HG02840 (cell line): ENCODE results near the gene ADRB1.

Source experiments
- ATAC-seq: cut with Tn5 transposase; IDR thresholded peaks from one replicate; pipeline ENCODE4 v1.9.1; 2021; ENCODE audit warnings: mild to moderate bottlenecking, moderate library complexity, moderate number of reproducible peaks; ENCODE audit not compliant: unreplicated experiment, low FRiP score

ADRB1 gene

GRCh38 chr10:114051714-114052113 lies 8.0 kb downstream of the ADRB1 start:
- ATAC-seq = no peak

- no peak for ATAC-seq
These were observed 8.6 kb downstream of the ADRB1 start for GRCh38 chr10:114052255-114052654.

DNA sequence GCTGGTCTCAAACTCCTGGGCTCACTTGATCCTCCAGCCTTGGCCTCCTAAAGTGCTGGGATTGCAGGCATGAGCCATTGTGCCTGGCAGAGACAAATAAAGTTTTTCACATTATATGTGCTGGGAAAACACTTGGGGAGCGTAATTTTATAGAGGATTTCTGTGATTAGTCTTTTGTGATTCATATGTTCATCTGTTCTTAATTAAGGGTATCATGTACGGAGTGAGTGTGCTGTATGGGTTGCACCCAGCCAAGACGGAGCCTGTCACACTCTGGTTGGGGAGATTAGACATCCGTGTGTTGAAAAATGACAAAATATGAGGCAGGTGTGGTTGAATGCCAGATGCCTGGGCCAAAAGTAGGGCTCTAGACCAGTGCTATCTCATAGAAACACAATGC lies 10.3 kb downstream of the ADRB1 start:
- no peak for ATAC-seq

DNA sequence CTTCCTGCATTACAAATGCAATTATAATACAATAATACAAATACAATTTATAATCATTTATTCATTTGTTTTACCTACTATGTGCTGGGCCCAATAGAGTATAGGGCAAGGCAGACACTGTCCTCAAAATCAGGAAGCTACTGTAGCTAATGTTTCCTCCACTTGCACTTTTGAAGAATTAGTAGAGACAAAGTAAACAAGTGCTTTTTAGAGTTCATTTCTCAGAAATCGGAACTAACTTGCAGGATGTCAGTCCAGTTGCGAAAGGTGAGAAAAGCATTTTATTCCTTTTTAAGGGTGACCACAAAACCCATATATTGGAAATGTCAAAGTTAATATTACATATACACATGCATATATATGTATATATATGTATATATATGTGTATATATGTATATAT lies 14.2 kb downstream of the ADRB1 start:
- ATAC-seq = no peak

GRCh38 chr10:114058297-114058696 lies 14.6 kb downstream of the ADRB1 start:
- no peak for ATAC-seq

- ATAC-seq = no peak
These were observed 15.9 kb downstream of the ADRB1 start for GRCh38 chr10:114059561-114059960.

GRCh38 chr10:114060456-114060855 lies 16.8 kb downstream of the ADRB1 start:
- ATAC-seq = no peak

- ATAC-seq = no peak
These were observed 17.5 kb downstream of the ADRB1 start for GRCh38 chr10:114061148-114061547.

- ATAC-seq = no peak
These were observed 18.1 kb downstream of the ADRB1 start for GRCh38 chr10:114061789-114062188.

GRCh38 chr10:114064151-114065048 lies 20.7 kb downstream of the ADRB1 start:
- ATAC-seq = no peak

DNA sequence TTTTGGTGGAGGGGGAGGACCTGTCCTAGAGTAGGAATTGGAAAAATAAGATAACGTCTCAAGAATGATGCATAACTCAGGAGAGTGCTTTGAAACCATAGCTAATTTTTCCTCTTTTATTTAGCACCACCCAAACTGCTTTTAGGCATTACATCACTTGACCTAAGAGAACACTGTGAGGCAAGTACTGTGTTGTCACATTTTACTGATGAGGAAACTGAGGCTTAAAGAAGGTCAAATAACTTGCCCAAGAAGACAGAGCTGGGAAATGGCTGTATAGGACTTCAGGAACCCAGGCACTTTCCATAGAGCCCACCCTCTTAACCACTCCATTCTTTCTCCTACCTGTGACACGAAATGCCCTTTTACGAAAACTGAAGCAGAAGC lies 21.4 kb downstream of the ADRB1 start:
- ATAC-seq = no peak

DNA sequence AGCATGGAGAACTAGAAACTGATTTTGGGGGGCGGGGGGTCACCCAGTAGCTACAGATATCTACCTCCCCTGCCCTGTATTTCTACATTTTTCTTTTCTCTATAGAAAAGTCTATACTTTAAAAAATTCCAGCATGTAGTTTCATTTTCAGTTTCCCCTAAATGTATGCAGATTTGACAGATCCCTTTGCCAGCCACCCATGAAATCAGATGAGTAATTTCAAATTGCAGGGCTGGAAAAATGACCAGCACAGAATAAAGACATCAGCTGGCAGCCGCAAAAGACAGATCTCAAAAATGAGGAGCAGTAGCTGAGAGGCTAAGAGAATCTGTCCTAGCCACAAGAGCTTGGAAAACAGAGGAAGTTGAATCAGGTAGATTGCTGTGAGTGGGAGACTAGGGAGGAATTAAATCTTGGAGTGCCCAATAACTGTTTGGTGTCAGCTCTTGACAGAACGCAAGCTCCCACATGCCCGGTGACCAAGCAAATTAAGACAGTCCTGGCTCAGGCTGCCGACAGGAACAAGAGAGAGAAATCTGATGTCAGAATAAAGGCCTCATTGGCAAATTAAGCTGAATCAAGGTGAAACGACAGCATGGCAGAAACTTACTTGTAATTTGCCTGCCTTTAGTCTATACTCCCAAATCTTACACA lies 24.5 kb downstream of the ADRB1 start:
- ATAC-seq = no peak

GRCh38 chr10:114070710-114071109 lies 27.0 kb downstream of the ADRB1 start:
- ATAC-seq = no peak

- ATAC-seq = no peak
These were observed 27.5 kb downstream of the ADRB1 start for GRCh38 chr10:114071178-114071577.

- ATAC-seq = no peak
These were observed 29.9 kb downstream of the ADRB1 start for GRCh38 chr10:114073395-114074186.

DNA sequence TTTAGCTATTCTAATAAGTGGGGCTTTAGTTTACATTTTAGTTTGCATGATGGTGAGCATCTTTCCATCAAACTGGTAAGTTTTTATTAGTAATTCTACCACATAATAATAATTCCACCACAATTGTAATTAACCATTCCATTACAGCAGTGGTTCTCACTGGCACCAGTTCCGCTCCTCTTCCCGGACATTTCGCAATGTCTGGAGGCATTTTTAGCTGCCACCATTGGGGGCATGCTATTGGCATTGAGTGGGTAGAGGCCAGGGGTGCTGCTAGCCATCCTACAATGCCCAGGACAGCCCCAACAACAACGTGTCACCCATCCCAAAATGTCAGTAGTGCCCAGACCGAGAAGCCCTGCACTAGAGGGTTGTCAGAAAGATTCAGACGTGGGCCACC lies 31.4 kb downstream of the ADRB1 start:
- ATAC-seq = no peak

- ATAC-seq = no peak
These were observed 33.7 kb downstream of the ADRB1 start for GRCh38 chr10:114077347-114077746.

DNA sequence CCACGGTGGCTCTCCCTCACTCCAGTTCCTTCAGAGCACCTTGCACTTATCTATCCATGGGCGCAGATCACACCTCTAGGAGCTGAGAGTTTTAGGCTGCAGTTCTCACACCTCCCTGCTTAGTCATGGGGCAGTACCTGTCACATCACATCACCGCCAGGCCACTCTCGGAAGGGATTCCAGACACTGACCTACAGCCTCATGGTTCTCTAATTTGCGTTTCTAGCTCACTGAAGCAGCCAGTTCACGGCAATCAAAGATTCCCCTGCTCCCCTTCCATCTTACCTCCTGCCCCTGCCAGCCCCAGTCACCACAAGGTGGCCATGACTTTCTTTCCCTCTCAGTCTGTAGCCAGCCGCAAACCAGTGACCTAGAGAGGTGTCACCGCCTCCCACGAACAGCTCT lies 34.2 kb downstream of the ADRB1 start:
- ATAC-seq = no peak

- ATAC-seq = no peak
These were observed 34.7 kb downstream of the ADRB1 start for GRCh38 chr10:114078346-114078745.

- ATAC-seq = no peak
These were observed 35.8 kb downstream of the ADRB1 start for GRCh38 chr10:114079421-114079820.

GRCh38 chr10:114081911-114082583 lies 38.4 kb downstream of the ADRB1 start:
- no peak for ATAC-seq
